Heart left ventricle (tissue), 13 donors: ENCODE measurements around the gene CLK2.

Experiments used
- POLR2A ChIP-seq, 2 donors: fragments of 450-650 bp; IDR thresholded peaks; one replicate each; pipeline ENCODE4 v1.6.1; 2017; ENCODE audit warnings: antibody characterized with exemption in 2 of 2, mild to moderate bottlenecking in 2 of 2, moderate library complexity in 2 of 2
- TF ChIP-seq, protein P1 (sequence below), 12 donors: fragments of 200-600 bp; sonication (generic) in 4 of 12; IDR thresholded peaks; one replicate each; pipeline versions ENCODE4 v1.5.0 to v1.8.0; 2018 to 2022; ENCODE audit warnings: antibody characterized with exemption in 12 of 12, mild to moderate bottlenecking in 5 of 12
- donor health status: ischemic (EF 13 %, LVEDD 7.1; RV severe dilation, severe dysfunction).
- donor health status: DM: no; HTN: yes; CAD: no.
- donor health status: DM: no; HTN: no; CAD: no.
- donor health status: ischemic (EF 25% LVEDD 6.9; RV normal size, moderate dysfunction).
- donor health status: ischemic (EF 25% LVEDD 5.7; RV mildly dilated, moderate dysfunction).
- donor health status: ischemic (EF 35%, LVEDD 5.7; RV mildly dilated, moderate dysfunction).
- donor health status: nonischemic (EF 11% LVEDD 7.7; RV severe dilation, severe dysfunction).
- donor health status: DM: yes; HTN: yes; CAD: no.
- donor health status: PGD.
- donor health status: ischemic (EF 29% LVEDD 5.4; RV normal size, mild dysfunction).
- donor health status: nonischemic (EF 23%, LVEDD 6.1; RV moderate dilation, normal function).

DNA sequence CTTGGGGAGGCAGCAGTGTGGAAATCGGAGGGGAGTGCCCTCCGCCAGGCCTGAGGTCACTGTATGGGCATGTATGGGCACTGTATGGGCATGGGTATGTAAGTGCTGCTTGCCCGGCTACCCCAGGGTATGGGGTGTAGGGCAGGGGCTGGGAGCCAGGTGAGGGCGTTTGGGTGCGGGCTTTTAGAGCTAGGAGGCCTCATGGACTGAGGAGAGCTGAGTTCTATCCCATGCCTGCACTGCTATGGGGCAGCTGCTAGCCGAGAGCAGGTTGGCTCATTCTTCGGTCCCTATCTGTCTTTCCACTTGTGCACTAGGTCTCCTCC, 22.6 kb upstream of the CLK2 start:
- TF ChIP-seq, protein P1, sequence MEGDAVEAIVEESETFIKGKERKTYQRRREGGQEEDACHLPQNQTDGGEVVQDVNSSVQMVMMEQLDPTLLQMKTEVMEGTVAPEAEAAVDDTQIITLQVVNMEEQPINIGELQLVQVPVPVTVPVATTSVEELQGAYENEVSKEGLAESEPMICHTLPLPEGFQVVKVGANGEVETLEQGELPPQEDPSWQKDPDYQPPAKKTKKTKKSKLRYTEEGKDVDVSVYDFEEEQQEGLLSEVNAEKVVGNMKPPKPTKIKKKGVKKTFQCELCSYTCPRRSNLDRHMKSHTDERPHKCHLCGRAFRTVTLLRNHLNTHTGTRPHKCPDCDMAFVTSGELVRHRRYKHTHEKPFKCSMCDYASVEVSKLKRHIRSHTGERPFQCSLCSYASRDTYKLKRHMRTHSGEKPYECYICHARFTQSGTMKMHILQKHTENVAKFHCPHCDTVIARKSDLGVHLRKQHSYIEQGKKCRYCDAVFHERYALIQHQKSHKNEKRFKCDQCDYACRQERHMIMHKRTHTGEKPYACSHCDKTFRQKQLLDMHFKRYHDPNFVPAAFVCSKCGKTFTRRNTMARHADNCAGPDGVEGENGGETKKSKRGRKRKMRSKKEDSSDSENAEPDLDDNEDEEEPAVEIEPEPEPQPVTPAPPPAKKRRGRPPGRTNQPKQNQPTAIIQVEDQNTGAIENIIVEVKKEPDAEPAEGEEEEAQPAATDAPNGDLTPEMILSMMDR (IDR thresholded peaks at IDR 0.05), result no peak
- no peak for TF ChIP-seq POLR2A (IDR thresholded peaks at IDR 0.05)
